SK-N-SH (cell line): ENCODE measurements around the gene KCNQ4. TPM values are rescaled to one million over a fixed set of nuclear protein-coding genes. Genes with fewer than 3 reads are reported as not detected.

Source experiments
- CTCF ChIA-PET: fragments of 300-600, 350-600 bp; formaldehyde crosslinking; extraction: SDS; loops from one replicate; lab custom pipeline; 2021; lab: Yijun Ruan, JAX
- POLR2A ChIA-PET: fragments of 350-600 bp; sonication (Branson Sonifier 250); formaldehyde crosslinking; extraction: SDS; loops from one replicate; lab custom pipeline; 2020; ENCODE audit warnings: antibody characterized with exemption, inconsistent platforms; lab: Yijun Ruan, JAX
- DNase-seq: peaks from one replicate; pipeline ENCODE4 v3.0.0; 2012
- H2AFZ ChIP-seq: fragments of 200-600 bp; sonication (generic); 2 replicates; pipeline ENCODE4 v1.8.1; 2016; ENCODE audit warnings: antibody characterized with exemption, mild to moderate bottlenecking, low read depth
- H3F3A ChIP-seq: fragments of 200-600 bp; sonication (generic); replicated peaks from 2 replicates; pipeline ENCODE3; 2016; ENCODE audit warnings: antibody characterized with exemption, mild to moderate bottlenecking; ENCODE audit not compliant: insufficient read depth
- H3K27ac ChIP-seq, 2 experiments: fragments of 200-500 bp in 1 of 2; fragments of 200-600 bp in 1 of 2; sonication (Bioruptor generic) in 1 of 2; sonication (generic), shearing (Covaris generic) in 1 of 2; 2 replicates each; pipeline versions ENCODE4 v1.5.1 to v1.6.1; 2014 to 2016; ENCODE audit warnings: low read depth in 2 of 2, inconsistent platforms in 1 of 2, low read length in 1 of 2, mild to moderate bottlenecking in 1 of 2, mixed read lengths in 1 of 2
- H3K27me3 ChIP-seq: fragments of 200-600 bp; sonication (generic), shearing (Covaris generic); 2 replicates; pipeline ENCODE4 v1.6.1; 2016; ENCODE audit warnings: mixed run types; ENCODE audit not compliant: insufficient read depth
- H3K36me3 ChIP-seq, 2 experiments: fragments of 200-500 bp in 1 of 2; fragments of 200-600 bp in 1 of 2; sonication (Bioruptor generic) in 1 of 2; sonication (generic) in 1 of 2; replicated peaks in 1 of 2; 2 replicates each; pipeline versions ENCODE3 to v1.5.1; 2014 to 2016; ENCODE audit warnings: low read length in 1 of 2, mild to moderate bottlenecking in 1 of 2; ENCODE audit not compliant: insufficient read depth in 2 of 2, control insufficient read depth in 1 of 2
- H3K4me1 ChIP-seq, 2 experiments: fragments of 200-500 bp in 1 of 2; fragments of 200-600 bp in 1 of 2; sonication (Bioruptor generic) in 1 of 2; sonication (generic), shearing (Covaris generic) in 1 of 2; 2 replicates each; pipeline versions ENCODE4 v1.5.1 to v1.6.1; 2014 to 2016; ENCODE audit warnings: low read depth in 1 of 2, low read length in 1 of 2, mixed run types in 1 of 2; ENCODE audit not compliant: insufficient read depth in 2 of 2, control insufficient read depth in 1 of 2
- H3K4me2 ChIP-seq: fragments of 200-600 bp; sonication (generic), shearing (Covaris generic); 2 replicates; pipeline ENCODE4 v1.6.1; 2017; ENCODE audit warnings: mixed run types
- H3K4me3 ChIP-seq, 2 experiments: fragments of 200-500 bp in 1 of 2; fragments of 200-600 bp in 1 of 2; sonication (Bioruptor generic) in 1 of 2; sonication (generic), shearing (Covaris generic) in 1 of 2; 2 replicates each; pipeline versions ENCODE4 v1.5.1 to v1.8.1; 2014 to 2016; ENCODE audit warnings: low read depth in 2 of 2, inconsistent platforms in 1 of 2, low read length in 1 of 2, mild to moderate bottlenecking in 1 of 2, mixed read lengths in 1 of 2, moderate library complexity in 1 of 2
- H3K79me2 ChIP-seq: fragments of 200-600 bp; sonication (generic); 2 replicates; pipeline ENCODE4 v1.8.1; 2017; ENCODE audit warnings: mild to moderate bottlenecking; ENCODE audit not compliant: insufficient read depth
- H3K9ac ChIP-seq: fragments of 200-600 bp; sonication (generic); 2 replicates; pipeline ENCODE4 v1.6.1; 2017; ENCODE audit warnings: mixed run types
- H3K9me2 ChIP-seq: fragments of 200-600 bp; sonication (generic); 2 replicates; pipeline ENCODE4 v1.6.1; 2017; ENCODE audit warnings: mixed run types
- H3K9me3 ChIP-seq: fragments of 200-600 bp; sonication (generic); 2 replicates; pipeline ENCODE4 v1.6.1; 2017; ENCODE audit warnings: mixed run types, mild to moderate bottlenecking, moderate library complexity
- H4K20me1 ChIP-seq: fragments of 200-600 bp; sonication (generic); 2 replicates; pipeline ENCODE4 v1.6.1; 2017; ENCODE audit warnings: mild to moderate bottlenecking, mixed run types; ENCODE audit not compliant: insufficient read depth
- CTCF ChIP-seq: fragments of 200-600 bp; sonication (generic); IDR thresholded peaks from 2 replicates; pipeline ENCODE4 v1.6.1; 2017; ENCODE audit warnings: antibody characterized with exemption, mild to moderate bottlenecking, moderate library complexity
- ELF1 ChIP-seq: IDR thresholded peaks from 2 replicates; pipeline ENCODE4 v1.4.0; 2012
- EP300 ChIP-seq, 2 experiments: IDR thresholded peaks; 2 replicates each; pipeline versions ENCODE4 v1.4.0 to v1.6.1; 2012; ENCODE audit warnings: borderline replicate concordance in 1 of 2, low read depth in 1 of 2, low read length in 1 of 2
- EZH2phosphoT487 ChIP-seq: fragments of 200-600 bp; sonication (generic); IDR thresholded peaks from 2 replicates; pipeline ENCODE4 v1.6.1; 2017; ENCODE audit warnings: low read depth, mixed run types, mild to moderate bottlenecking, antibody characterized with exemption, moderate library complexity, borderline replicate concordance
- FOSL2 ChIP-seq: IDR thresholded peaks from 2 replicates; pipeline ENCODE4 v1.4.0; 2012; ENCODE audit warnings: low read depth, mild to moderate bottlenecking, moderate library complexity, borderline replicate concordance
- FOXJ3 ChIP-seq: sonication (generic); formaldehyde crosslinking; IDR thresholded peaks from 2 replicates; pipeline ENCODE4 v1.5.1; 2020; ENCODE audit warnings: mild to moderate bottlenecking, missing genetic modification reagents
- FOXM1 ChIP-seq: IDR thresholded peaks from 2 replicates; pipeline ENCODE4 v1.4.0; 2012; ENCODE audit warnings: low read depth, mild to moderate bottlenecking
- GABPA ChIP-seq: IDR thresholded peaks from 2 replicates; pipeline ENCODE4 v1.4.0; 2012; ENCODE audit warnings: low read depth, mild to moderate bottlenecking
- IRF3 ChIP-seq: fragments of 150-350 bp; IDR thresholded peaks from 2 replicates; pipeline ENCODE4 v1.6.1; 2016; ENCODE audit warnings: mild to moderate bottlenecking, low read depth, low read length
- JUND ChIP-seq: IDR thresholded peaks from 2 replicates; pipeline ENCODE4 v1.4.0; 2012
- MAX ChIP-seq: IDR thresholded peaks from 2 replicates; pipeline ENCODE4 v1.4.0; 2012; ENCODE audit warnings: low read depth
- MEF2A ChIP-seq: IDR thresholded peaks from 2 replicates; pipeline ENCODE4 v1.4.0; 2012; ENCODE audit warnings: low read depth, borderline replicate concordance
- PBX3 ChIP-seq: IDR thresholded peaks from 2 replicates; pipeline ENCODE4; 2012
- POLR2AphosphoS5 ChIP-seq: IDR thresholded peaks from 2 replicates; pipeline ENCODE4 v1.6.1; 2012; ENCODE audit warnings: low read depth, low read length
- RAD21 ChIP-seq: IDR thresholded peaks from 2 replicates; pipeline ENCODE4 v1.6.1; 2012; ENCODE audit warnings: mild to moderate bottlenecking, low read length
- RCOR1 ChIP-seq: fragments of 150-350 bp; IDR thresholded peaks from 2 replicates; pipeline ENCODE4 v1.6.1; 2017; ENCODE audit warnings: antibody characterized with exemption, low read length
- RXRA ChIP-seq: IDR thresholded peaks from 2 replicates; pipeline ENCODE4 v1.4.0; 2012; ENCODE audit warnings: low read depth, mild to moderate bottlenecking, borderline replicate concordance
- SIN3A ChIP-seq: IDR thresholded peaks from 2 replicates; pipeline ENCODE4 v1.6.1; 2012; ENCODE audit warnings: low read depth, mild to moderate bottlenecking, low read length, moderate library complexity, borderline replicate concordance
- TAF1 ChIP-seq: IDR thresholded peaks from 2 replicates; pipeline ENCODE4 v1.6.1; 2012; ENCODE audit warnings: low read depth, mild to moderate bottlenecking, low read length, moderate library complexity, borderline replicate concordance
- USF2 ChIP-seq: fragments of 150-350 bp; IDR thresholded peaks from 2 replicates; pipeline ENCODE4 v1.6.1; 2017; ENCODE audit warnings: antibody characterized with exemption, low read length, low read depth, borderline replicate concordance
- WGBS: methylation state at CpG from one replicate; pipeline ENCODE4 v1.1.6; 2017; ENCODE audit warnings: low lambda C conversion rate; 5-methylcytosine and 5-hydroxymethylcytosine counted together
- polyA plus RNA-seq, 3 experiments: library from polyadenylated mRNA; depleted of rRNA; stranded (reverse); fragments of >200 nt; gene quantifications; 2 replicates each; pipeline ENCODE4 v1.2.3, GENCODE V29; 2012

Gene KCNQ4
- polyA plus RNA-seq, 1 of the 3 experiments (the other 2 are of a cell fraction) = 0.15 TPM

GRCh38 chr1:40784771-40785151 lies 1.2 kb downstream of the KCNQ4 start:
- no peaks in the 10 kb centered on the region for H3K27me3 ChIP-seq

More at GRCh38 chr1:40784771-40785151, 1.2 kb downstream of the KCNQ4 start:
- Histone ChIP-seq H3K9me2 (no peaks in the 10 kb centered on the region), H4K20me1 (no peaks in the 10 kb centered on the region), H3K36me3 (no peaks in the 10 kb centered on the region), H3K9me3 (no peaks in the 10 kb centered on the region), H3K79me2 (no peaks in the 10 kb centered on the region), H3K27ac (no peak overlapping the region), H2AFZ (no peak overlapping the region), H3K9ac (no peak overlapping the region), H3K4me1 (peaks cover 0 to 4% of the 10 kb centered on the region in 2 experiments; a peak in 1 of 4 replicates), H3K4me2 (no peak overlapping the region), H3K4me3 (no peak overlapping the region), H3F3A (no peaks in the 10 kb centered on the region)
- DNase-seq = peak; percentile 47
- CTCF ChIA-PET = interaction anchor here (1.4 to 1.9 kb wide), 3 partner anchors 11 to 65 kb away, joined by 3 to 14 read pairs (median 6); no protein-coding TSS in a partner anchor
- 92% methylated on average over 10 of the region's 10 CpGs for WGBS
- POLR2A ChIA-PET = no interaction called here
- no peak for TF ChIP-seq FOXM1
- no peak for TF ChIP-seq IRF3
- TF ChIP-seq TAF1 = no peak
- TF ChIP-seq RXRA = no peak
- no peak for TF ChIP-seq USF2
- TF ChIP-seq POLR2AphosphoS5 = no peak
- no peak for TF ChIP-seq PBX3
- no peak for TF ChIP-seq EP300 (IDR thresholded peaks at IDR 0.05; ENCODE audit: borderline replicate concordance in 1 of 2, low read depth in 1 of 2, low read length in 1 of 2)
- TF ChIP-seq RAD21 = no peak
- no peak for TF ChIP-seq SIN3A
- no peak for TF ChIP-seq EZH2phosphoT487
- TF ChIP-seq ELF1 = no peak
- no peak for TF ChIP-seq FOXJ3
- TF ChIP-seq FOSL2 = no peak
- no peak for TF ChIP-seq RCOR1
- TF ChIP-seq JUND = no peak
- TF ChIP-seq CTCF = no peak
- TF ChIP-seq MEF2A = no peak
- TF ChIP-seq MAX = no peak
- TF ChIP-seq GABPA = no peak
